Measurements from ENCODE around the gene COPRS.
"Not testable (repeated sequence)": the region's sequence is repeated elsewhere in the genome, so short reads cannot be mapped to it uniquely, and the experiment has no call there.

The COPRS gene

DNA sequence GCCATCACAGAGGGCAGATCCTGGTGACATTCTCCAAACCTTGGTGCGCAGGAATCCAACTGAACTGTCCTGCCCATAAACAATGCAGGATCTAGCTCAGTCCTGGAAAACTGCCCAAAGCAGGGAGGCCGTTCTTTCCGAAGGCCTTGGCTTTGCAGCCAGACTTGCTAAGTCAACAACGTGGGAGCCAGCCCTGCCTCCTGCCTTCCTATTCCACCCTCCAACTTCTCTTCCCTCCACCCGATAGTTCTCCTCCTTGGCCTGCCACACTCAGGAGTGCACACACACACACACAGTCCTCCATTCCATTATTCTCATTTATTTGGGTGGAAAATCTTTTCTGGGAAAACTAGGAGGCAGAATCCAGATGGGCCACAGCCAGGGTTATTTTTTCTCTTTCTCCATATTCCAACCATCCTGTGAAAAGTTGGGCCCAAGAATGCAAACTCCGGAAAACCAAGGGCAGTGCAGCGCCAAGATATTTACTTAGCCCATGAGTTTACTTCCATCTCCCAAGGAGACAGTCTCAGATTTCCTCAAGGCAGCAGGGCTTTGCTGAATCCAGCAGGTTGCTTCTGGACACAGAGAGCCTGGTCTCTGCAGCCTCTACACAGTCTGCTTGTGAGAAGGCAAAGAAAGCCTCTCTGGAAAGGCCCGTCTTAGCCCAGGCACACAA is 15.8 kb downstream of the COPRS start:
- DNase-seq, result no peak

DNA sequence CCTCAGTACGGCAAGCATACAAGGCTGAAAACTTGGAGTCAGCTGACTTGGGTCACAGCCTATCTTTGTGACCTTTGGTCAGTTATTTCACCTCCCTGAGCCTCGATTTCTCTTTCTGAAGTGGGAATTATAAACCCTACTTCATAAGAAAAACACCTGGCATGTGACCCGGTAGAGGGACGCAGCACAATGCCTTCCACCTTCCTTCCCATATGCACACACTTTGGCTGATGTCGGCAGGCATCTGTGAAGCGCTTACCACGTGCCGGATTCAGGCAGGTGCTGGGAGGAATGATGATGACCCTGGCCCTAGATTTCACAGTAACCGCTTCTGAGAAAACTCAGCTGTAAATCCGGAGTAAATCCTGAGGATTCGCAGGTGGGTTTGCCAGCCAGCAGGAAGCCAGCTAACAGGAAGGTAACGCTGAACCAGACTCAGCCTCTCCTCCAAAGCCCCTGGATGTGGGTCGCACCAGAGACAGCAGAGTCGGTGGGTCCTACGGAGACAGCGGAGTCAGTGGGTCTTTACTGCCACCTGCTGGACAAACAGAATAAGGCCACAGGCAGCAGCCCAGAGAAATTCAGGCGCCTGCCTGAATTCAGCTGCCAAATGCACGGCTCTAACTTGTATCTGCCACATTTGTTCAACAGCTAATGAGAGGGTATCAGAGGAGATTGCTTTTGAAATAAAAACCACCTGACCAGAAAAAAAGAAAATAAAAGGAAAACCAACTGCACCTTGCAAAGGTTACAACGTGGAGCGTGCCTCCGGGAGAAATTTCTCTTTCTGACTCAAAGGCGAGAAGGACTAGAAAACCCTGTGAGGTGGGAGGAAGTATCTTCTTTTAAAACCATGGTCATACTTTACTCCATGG is 16.6 kb downstream of the COPRS start:
- peak; percentile 24 to 81 for DNase-seq

DNA sequence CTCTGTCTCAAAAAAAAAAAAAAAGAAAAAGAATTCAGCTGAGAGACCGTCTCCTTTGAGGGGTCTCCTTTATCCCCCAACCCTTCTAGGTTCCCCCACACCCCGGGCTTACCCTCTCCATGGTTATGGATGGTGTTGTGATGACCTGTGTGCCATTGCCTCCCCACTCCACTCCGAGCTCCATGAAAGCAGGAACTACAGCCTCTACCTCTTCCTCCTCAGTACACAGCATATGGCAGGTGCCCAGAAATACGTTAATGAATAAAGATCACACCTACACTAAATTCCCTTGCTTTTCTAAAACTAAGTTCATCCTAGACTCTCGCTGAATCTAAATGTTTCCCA is 17.2 kb downstream of the COPRS start:
- no peak for DNase-seq

DNA sequence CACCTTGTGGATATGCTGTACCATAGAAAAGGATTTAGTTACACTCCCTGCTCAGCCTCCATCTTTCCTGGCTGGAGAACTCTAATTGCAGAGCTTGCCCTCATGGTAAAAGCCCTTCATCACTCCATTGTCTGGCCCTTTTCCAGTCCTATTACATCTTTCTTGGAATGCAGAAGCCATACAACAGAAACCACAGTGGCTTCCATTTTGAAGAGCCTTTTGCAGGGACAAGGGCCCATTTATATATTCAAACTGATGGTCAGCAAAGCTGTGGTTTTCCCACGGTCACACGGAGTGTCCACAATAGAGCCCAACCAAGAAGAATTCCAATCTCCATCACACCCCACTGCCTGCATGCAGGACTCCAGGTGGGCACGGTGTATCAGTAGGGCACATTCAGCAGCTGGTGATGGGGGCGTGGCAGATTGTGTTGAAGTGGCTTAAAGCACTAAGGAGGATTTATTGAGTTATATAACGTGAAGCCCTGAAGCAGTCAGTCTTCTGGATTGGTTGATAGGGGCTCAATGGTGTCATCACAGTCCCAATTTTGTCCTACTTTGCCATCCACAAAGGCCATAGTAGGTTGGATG is 20.3 kb downstream of the COPRS start:
- DNase-seq, result no peak

DNA sequence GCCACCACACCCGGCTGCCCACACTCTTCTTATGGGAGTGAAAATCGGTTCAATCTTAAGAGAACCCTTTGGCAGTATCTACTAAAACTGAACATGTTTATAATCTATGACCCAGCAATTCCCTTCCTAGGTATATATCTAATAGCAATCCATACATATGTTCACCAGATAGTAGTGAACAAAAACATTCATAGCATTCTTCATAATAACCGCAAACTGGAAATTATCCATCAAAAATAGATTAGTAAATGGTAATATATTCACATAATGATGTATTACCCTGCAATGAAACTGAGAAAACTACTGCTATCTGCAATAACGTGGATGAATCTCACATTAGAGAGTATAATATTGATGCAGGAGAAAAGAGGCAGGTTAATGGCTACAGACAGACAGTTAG is 23.1 kb downstream of the COPRS start:
- no peak for DNase-seq

DNA sequence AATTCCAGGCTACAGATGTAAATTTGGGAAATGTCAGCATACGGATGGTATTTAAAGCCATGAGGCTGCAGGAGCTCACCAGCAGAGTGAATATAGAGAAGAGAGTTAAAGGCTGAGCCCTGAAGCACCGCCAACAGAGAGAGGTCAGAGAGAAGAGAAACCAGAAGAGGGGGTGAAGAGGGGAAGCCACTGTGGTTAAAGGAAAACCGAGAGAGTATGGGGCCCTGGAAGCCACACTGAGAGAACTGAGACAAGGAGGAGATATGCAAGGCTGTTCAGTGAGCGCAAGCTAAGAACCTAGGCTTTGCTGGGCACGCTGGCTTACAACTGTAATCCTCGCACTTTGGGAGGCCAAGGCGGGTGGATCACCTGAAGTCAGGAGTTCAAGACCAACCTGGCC is 24.6 kb downstream of the COPRS start:
- DNase-seq, result no peak

DNA sequence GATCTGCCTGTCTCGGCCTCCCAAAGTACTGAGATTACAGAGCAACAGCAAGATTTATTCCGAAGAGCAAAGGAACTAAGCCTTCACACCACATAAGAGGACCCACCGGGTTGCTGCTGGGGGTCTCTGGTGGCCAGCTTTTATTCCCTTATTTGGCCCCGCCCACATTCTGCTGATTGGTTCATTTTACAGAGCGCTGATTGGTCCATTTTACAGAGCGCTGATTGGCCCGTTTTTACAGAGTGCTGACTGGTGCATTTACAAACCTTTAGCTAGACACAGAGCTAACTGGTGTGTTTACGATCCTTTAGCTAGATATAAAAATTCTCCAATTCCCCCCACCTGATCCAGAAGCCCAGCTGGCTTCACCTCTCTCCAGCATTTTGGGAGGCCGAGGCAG is 26.3 kb downstream of the COPRS start:
- no peak for DNase-seq

DNA sequence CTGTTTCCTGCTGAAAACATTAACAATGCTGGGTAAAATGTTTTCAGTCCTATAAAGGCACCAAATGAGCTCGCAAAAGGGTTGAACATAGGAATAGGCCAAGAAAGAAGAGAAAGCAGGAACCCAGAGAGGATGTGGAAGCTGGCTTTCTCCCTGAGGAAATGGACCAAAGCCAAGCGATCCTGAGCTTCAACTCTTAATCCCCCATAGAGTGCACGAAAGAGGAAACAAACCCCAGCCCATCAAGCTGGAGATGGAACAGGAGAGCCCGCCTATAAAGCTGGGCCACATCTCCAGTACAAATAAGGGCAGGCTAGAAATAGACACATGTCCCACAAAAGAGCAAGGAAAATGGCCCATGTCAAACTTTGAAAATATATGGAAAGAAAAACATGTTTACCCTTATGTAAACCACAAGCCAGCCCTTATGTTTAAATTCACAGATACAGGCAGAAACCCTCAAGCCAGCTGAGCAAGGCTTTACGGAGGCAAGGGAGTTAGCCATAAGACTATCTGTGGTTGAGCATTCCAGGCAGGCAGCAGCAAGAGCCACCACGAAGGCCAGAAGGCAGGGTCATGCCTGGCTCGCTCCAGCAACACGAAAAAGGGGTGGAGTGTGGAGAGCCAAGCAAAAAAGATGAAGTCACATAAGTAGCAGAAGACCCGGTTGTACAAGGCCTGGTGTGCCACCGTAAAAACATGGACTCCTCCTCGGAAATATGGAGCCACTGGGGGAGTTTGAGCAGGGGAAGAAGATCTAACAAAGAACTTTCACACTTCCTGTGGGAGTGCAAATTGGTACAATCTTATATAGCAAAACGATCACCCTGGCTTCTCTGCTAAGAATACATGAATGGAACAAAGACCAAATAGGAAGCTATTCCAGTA is 27.8 kb downstream of the COPRS start:
- no peak for DNase-seq

DNA sequence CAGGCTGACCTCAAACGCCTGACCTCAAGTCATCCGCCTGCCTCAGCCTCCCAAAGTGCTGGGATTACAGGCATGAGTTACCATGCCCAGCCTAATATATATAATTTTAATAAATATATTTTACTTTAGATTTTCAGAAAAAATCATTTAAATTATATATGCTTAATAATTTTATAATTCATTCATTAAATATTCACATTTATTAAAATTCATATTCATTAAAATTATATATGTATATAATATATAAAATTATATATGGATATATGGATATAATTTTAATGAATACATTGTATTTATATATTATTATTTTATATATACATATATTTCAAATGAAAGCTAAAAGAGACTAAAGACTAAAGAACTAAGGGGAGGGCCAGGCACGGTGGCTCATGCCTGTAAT is 29.4 kb downstream of the COPRS start:
- DNase-seq, result no peak

DNA sequence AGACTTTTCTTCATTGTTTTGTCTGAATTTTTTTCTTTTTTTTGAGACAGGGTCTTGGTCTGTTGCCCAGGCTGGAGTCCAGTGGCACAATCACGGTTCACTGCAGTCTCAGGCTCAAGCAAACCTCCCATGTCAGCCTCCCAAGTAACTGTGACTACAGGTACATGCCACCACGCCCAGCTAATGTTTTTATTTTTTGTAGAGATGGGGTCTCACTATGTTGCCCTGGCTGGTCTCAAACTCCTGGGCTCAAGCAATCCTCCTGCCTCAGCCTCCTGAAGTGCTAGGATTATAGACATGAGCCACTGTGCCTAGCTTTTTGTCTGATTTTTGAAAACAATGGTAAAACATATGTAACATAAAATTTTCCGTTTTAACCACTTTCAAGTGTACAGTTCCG is 30.1 kb downstream of the COPRS start:
- not testable (repeated sequence) for DNase-seq

DNA sequence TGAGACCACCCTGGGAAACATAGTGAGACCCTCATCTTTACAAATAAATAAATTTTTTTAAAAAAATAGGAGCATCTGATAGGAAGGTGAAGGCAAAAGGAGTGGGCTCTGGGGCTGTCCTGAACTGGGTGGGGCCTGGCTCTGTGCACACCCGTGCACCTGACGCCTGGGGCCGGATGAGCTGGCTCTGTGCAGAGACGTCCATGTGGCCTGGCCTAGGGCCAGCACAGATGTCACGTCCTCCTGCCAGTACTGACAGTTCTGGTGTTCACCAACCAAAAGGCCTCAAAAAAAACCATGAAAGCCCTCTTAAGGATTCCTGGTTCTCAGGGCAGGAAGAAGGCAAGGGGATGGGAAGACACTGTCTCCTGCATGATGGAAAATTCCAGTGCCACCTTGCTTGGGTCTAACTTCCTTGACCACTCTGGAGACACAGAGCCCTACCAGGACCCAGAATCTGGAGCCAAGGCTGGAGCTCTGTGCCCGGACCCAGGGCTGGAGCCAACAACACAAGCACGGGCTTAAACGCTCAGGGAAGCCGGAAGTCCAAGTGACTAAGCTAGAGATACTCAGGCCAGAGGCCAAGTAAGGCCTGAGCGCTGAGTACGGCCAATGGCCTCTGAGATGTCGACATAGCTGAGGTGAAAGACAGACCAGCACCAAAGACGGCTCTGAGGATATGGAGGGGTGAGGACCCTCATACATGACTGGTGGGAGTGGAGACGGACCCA is 32.9 kb downstream of the COPRS start:
- DNase-seq, result no peak

DNA sequence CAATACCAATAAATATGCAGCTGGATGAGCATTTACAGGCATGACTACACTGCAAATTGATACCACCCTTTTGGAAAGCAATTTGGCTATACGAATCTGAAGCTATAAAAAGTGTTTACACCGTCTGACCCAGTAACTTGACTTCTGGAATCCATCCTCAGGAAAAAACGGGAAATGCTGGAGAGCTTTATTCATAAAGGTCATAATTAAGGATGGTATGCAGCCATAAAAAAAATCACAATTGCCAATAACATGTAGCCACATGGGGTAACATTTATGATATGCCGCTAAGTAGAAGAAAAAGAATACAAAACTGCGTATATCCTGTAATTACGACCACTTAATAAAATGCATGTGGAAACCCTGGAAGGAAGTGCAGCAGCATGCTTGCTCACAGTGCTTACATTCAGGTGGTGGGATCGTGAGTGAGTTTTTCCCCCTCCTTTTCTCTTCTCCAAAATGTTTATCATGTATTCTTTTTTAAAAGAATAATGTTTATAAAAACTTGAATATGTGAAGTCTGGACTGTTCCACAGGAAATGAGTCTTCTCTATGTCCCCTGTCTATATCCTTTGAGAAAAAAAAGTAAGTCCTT is 34.2 kb downstream of the COPRS start:
- no peak for DNase-seq

DNA sequence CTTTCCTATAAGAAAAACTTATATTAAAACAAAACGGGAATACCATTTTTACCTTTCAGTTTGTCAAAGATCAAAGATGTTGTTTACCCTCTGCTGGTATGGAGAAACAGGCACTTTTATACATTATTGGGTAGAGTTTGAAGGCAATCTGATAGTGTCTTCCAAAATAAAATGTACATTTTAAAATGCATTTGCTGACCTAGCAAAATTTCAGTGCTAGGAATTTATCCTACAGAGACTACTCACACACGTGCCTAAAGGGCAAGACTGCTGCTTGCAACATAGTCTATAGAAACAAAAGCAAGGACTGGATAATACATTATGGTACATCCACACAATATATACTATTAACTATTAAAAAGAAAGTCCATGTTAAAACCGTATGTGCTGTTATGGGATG is 36.0 kb downstream of the COPRS start:
- no peak for DNase-seq

DNA sequence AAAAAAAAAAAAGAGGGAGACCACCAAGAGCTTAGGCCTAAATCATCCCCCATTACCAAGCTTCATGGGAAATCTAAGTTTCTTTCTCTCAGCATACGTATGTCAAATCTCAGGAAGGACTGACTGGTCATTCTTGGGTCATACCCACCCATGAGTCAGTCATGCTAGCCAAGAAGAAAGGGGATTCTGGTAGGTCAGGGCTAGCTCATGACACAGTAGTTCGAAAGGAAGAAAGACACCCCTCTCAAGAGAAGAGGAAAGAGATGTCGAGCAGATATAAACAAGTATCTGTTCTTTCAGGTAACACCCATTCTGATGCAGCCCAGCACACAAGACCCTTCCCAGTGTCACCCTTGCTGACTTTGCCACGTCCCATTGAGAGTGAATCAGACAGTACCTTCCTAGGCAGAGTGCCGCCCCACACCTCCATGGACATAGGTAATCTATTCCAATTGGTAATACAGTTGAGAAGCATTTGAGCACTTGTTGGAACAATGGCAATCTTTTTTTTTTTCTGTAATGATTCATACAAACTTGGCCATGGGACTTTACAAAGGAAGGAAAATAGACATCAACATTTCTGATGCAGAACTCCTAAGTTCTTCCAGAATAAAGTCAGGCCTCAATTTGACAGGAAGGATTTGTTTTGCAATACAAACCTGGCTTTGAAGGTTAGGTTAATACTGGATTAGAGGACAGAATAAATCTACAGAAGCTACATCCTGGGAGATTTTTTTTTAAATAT is 38.2 kb downstream of the COPRS start:
- DNase-seq, result no peak

DNA sequence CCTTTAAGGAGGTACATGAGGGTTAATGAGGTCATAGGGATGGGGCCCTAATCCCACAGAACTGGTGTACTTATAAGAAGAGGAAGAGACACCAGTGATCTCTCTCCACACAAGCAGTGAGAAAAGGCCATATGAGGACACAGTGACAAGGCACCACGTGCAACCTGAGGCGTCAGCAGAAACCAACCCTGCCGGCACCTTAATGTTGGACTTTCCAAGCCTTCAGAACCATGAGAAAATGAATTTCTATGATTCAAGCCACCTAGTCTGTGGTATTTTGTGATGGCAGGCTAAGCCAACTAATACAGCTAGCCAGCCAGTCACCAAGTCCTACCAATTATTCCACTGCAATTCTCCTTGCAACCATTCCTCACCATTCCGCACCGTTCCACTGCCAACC is 39.5 kb downstream of the COPRS start:
- DNase-seq, result no peak

DNA sequence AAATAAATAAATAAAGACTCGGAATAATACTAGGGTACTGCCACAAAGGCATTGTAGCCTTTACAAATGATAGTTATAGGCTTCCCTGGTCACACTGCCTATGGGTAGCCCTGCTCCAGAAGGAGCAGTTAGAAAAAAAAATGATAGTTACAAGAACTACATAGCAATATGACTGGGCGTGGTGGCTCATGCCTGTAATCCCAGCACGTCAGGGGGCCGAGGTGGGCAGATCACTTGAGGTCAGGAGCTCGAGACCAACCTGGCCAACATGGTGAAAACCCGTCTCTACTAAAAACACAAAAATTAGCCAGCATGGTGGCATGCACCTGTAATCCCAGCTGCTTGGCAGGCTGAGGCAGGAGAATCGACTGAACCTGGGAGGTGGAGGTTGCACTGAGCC is 40.2 kb downstream of the COPRS start:
- DNase-seq, result not testable (repeated sequence)

DNA sequence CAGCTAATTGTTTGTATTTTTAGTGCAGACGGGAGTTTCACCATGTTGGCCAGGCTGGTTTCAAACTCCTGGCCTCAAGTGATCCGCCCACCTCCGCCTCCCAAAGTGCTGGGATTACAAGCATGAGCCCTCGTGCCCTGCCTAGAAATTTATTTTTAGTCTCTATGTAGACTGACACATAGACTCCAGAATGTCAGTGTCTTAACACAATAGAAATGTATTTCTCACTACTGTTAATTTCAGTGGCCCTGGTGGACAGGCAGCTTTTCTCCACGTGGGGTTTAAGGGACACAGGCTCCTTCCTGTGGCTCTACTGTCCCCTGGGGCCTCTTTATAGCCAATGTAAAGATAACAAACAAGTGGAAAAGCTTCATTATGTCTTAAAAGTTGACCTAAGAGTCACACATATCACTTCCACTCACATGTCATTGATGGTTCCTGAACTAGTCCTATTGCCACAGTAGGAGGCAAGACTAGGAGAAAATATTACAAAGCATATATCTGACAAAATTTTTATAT is 43.8 kb downstream of the COPRS start:
- DNase-seq, result no peak

DNA sequence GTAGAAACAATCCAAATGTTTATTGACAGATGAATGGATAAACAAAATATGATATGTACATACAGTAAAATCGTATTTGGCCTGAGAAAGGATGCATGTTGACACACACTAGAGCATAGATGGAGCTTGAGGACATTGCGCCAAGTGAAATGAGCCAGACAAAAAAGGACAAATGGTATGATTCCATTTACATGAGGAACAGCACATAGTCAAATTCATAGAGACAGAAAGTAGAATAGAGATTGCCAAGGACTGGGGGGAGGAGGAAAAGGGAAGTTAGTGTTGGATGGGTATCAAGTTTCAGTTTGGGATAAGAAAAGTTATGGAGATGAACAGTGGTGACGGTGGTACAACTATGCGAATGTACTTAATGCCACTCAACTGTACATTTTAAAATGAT is 47.9 kb downstream of the COPRS start:
- no peak for DNase-seq

DNA sequence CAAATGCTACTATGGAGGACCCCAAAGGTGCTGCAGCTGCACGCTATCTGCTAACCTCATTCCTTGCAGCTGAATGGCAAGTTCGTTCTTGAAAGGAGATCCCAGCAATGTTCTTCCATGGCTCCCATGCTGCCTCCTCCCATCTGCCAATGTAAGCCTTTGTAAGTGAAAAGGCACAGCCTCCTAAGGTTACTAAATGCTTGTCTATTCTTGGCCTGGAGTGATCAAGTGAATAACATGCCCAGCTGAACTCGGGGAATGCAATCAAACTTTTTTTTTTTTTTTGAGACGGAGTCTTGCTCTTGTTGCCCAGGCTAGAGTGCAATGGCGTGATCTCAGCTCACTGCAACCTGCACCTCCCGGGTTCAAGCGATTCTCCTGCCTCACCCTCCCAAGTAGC is 49.2 kb downstream of the COPRS start:
- DNase-seq, result not testable (repeated sequence)

DNA sequence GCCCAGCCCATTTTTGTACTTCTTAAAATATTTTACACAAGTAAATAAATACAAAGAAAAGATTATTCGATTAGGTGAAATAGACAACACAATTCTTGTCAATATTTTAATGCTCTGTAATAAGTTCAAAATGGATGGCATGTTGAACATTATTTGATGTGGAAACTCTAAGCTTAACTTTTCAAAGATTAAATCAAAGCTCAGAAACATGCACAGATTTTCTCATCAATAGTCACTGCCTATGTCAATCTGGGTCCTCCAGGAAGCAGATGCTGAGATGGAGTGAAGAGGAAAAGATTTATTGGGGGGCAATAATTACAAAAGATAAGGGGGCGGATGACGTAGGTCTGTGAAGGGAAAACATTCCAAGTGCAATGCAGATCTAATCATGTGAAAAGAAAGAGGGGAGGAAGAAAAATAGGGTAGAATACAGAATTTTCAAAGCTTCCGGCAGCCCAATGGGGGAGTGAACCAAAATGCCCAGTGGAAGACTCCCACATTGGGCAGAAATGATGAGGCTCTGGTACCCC is 50.5 kb downstream of the COPRS start:
- DNase-seq, result no peak

DNA sequence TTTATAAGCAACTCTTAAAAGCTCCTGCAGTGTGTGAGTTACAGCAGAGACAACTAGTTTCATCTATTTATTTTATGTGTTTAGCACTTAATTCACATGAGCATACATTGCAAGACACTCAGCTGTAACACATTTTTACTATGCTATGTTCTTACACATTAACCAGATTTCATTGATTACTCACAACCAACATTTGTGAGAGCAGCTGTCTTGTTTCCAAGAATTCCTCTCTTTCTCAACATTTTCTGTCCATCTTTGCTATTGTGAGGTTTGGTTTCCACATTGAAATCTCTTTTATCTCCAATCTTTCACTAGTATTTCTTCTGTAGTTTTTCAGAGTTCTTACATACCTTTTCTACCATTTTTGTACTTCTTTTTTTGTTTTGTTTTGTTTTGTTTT is 51.2 kb downstream of the COPRS start:
- no peak for DNase-seq

Data from cerebellar nuclear complex (tissue), 1 donor.